HG03139 (cell line): Measurements from ENCODE around the gene SSX2B.
"Not testable (repeated sequence)": the region's sequence is repeated elsewhere in the genome, so short reads cannot be mapped to it uniquely, and the experiment has no call there.

Experiments used
- ATAC-seq: cut with Tn5 transposase; IDR thresholded peaks from one replicate; pipeline ENCODE4 v1.9.1; 2021; ENCODE audit not compliant: unreplicated experiment

The SSX2B gene, protein sequence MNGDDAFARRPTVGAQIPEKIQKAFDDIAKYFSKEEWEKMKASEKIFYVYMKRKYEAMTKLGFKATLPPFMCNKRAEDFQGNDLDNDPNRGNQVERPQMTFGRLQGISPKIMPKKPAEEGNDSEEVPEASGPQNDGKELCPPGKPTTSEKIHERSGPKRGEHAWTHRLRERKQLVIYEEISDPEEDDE

DNA sequence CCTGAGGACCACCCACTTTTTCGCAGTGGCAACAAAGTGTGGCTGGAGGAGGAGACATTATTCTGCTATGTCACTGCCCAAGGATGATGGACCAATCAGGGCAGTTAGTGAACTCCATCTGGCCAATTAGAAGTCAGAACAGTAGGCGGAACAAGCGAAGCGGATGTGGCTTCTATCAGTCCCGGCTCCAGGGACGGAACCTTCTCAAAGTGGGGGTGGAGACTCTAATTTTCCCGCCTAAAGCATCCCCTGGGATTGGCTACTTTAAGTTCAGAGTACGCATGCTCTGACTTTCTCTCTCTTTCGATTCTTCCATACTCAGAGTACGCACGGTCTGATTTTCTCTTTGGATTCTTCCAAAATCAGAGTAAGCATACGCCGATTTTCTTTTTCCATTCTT lies at the start of gene SSX2B:
Gene SSX2B, plus strand, starts transcription at position 301 of the 400 bp plus-strand sequence. CDS start 1,429 bp downstream, outside the sequence.
- not testable (repeated sequence) for ATAC-seq

- not testable (repeated sequence) for ATAC-seq
These were observed 44.0 kb upstream of the SSX2B start, which contains the start of gene SSX2 for GRCh38 chrX:52707078-52707477. TSS of gene SSX2 (minus strand) at chrX:52707178. CDS start at chrX:52705749, 1,429 bp downstream.

GRCh38 chrX:52765983-52766382 lies 14.9 kb downstream of the SSX2B start:
- ATAC-seq = not testable (repeated sequence)

GRCh38 chrX:52773504-52773903 lies 22.5 kb downstream of the SSX2B start:
- not testable (repeated sequence) for ATAC-seq

DNA sequence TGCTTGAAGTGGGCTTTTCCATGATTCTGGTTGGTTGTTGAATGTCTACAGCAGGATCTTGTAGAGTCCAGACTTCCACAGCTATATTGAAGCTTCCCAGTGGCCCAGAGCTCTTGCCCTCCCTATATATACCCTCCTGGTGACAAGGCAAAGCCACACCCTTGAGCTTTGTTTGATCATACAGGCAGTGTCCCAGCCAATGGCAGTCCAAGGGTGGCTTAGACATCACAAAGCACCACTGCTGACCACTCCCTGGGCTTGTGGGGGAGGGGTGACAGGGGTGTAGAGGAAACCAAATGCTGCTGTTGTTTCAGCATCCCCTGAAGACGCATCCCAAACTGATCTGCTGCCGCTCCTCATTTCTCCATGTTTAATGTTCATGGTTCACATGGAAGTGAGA lies 46.3 kb downstream of the SSX2B start, which contains the start of gene SPANXN5:
Gene SPANXN5, minus strand, starts transcription at position 101 of the 400 bp plus-strand sequence. Its CDS starts 79 bp downstream, at position 22.
- not testable (repeated sequence) for ATAC-seq

GRCh38 chrX:52804876-52805275 lies 53.8 kb downstream of the SSX2B start:
- not testable (repeated sequence) for ATAC-seq
